GM19099 (cell line): ENCODE data around the gene CYS1.

Experiments
- POLR2A ChIP-seq: IDR thresholded peaks from 3 replicates; pipeline ENCODE4 v1.6.1; 2011; ENCODE audit warnings: low read depth; ENCODE audit not compliant: insufficient read length; ENCODE audit errors: extremely low read depth

Gene CYS1

GRCh38 chr2:10047616-10048500 is 32.4 kb downstream of the CYS1 start:
- TF ChIP-seq POLR2A = no peak

GRCh38 chr2:10046931-10047330 is 33.3 kb downstream of the CYS1 start:
- no peak for TF ChIP-seq POLR2A

DNA sequence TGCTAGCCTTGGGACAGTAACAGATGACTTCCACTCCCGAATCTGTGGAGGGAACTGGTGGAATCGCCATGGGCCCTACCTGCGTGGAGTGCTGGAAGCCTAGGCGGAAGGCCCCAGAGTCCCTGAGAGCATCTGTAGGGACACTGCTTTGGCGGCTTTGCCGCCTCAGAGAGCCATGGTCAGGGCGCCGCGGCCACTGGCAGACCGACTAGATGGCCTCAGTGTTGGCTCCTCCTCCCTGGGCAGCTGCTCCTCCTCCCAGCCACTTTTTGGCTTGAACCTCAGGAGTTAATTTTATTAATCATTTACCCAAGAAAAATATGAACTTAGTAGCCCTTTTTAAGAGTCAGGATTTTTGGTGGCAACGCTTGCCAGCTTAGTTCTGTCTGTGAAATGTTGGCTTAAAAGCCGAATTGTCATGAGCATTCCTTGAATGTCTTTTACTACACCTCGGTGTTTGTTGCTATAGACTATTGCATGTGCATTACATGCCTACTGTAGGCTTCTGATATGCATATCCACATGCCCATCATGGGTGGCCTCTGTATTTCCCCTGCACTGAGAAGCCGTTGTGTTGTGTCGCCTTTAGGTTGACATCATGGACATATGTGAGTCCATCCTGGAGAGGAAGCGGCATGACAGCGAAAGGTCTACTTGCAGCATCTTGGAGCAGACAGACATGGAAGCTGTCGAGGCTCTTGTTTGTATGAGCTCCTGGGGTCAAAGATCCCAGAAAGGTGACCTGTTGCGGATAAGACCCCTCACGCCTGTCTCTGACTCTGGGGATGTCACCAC is 34.5 kb downstream of the CYS1 start:
- no peak for TF ChIP-seq POLR2A

DNA sequence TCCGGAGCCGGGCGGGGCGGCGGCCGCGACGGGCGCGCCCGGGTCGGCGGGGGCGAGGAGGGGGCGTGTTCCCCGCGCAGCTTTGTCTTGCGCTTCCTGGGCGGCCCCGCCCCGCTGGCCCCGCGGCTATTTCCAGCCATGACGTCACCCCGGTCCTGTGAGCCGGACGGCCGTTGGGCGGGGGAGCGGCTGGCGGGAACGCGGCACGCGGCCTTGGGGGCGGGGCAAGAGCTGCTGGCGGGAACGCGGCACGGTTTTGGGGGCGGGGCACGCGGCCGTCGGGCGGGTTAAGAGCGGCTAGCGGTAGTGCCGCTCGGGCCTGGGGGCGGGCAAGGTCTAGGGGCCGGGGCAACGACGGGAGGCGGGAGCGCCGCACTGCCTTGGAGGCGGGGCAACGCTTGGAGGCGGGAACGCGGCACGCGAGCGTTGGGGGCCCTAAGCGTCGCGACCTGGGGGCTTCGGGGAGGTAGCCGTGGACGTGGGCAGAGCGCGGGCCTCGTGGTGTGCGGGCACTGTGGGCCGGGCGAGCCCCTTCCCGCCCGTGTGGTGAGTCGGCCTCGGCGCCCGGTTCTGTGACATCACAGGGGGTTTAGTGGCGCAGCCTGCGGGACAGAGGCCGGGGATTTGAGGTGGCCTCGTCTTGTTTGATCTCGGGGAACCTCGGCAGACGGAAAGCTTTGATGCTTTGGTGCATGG is 36.2 kb downstream of the CYS1 start:
- TF ChIP-seq POLR2A = no peak

DNA sequence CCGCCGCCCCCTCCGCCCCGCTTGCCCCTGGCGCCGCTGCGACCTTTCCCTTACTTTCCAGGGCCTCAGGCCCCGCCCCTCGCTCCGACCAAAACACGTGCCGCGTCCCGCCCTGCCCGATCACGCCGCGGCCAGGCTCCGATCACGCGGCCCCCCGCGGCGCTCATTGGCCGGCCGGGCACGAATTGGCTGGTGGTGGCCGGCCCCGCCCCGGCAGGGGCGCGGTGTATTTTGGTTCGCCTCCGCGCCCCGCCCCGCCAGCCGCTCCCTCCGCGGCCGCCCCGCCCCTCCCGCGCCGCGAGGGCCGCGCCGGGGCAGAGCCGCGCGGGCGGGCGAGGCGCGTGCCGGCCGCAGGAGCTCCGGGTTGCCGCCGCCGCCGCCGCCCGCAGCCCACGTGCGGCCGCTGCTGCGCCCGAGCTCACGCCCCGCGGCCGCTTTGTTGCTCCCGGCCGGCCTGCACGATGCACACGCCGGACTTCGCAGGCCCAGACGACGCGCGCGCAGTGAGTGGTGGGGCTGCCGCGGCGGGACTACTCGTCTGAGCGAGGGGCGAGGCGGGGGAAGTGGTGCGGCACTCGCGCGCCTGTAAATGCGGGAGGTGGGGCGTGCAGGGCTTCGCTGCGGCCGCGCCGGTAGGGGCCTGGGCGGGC is 36.8 kb downstream of the CYS1 start, which contains the start of gene KLF11:
TSS of gene KLF11 (plus strand) at position 295 of the 650 bp plus-strand sequence. CDS start at position 462, 167 bp downstream.
- TF ChIP-seq POLR2A = no peak

DNA sequence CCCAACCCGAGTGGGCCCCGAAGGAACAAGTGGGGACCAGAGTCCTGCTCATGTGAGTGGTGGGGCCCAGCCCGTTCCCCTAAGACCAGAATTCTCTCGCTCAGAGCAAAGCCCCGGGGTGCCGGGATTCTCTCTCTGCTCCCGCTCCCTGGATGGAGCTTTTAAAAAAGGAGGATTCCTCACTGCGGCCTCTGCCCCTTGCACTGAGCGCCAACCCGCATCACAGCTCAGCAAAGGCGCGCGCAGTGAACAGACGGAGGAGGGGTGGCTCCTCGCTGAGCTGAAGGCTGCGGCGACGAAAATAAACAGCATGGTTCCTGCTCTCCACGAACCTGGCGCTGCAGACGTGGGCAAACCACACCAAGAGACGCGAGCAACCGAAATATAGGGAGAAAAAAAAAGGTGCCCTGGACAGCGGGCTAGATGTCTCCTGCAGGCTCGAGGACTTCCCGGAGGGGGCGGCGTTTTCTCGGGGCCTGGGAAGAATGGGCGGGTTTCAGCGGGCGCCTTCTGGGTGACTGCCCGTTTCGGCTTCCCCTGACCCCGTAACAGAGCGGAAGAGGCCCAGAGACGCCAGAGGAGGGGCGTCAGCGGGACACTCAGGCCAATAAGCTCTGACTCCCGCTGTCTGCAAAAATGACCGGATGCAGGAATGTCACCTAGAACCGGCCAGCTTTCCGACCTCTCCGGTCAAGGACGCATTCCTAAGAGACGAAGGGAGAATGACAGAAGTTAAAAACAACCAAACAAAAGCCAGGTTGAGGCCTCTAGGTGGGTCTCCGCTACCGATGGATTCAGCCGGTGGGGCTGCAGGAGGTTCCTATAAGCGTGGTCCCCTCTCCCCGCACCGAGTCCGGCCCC is 37.7 kb downstream of the CYS1 start:
- TF ChIP-seq POLR2A = no peak

DNA sequence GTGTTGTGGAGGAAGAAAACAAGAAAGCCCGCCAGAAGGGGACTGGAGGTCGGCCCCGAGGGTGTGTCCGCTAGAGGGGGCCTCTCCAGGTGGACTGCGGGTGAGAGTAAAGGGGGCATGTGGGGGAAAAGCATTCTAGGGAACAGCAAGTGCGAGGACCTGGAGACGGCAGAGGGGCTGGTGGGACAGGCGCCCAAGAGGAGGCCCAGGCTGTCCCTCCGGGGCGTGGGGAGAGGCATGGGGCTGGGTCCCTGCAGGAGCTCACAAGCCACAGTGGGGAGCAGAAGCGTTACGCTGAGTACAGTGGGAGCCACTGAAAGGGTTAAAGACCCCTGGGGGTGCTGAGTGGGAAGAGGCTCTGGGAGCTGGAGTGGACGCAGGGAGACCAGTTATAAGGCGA is 38.5 kb downstream of the CYS1 start:
- TF ChIP-seq POLR2A = no peak

- TF ChIP-seq POLR2A = no peak
Observed at GRCh38 chr2:10039658-10040410, 40.4 kb downstream of the CYS1 start.

DNA sequence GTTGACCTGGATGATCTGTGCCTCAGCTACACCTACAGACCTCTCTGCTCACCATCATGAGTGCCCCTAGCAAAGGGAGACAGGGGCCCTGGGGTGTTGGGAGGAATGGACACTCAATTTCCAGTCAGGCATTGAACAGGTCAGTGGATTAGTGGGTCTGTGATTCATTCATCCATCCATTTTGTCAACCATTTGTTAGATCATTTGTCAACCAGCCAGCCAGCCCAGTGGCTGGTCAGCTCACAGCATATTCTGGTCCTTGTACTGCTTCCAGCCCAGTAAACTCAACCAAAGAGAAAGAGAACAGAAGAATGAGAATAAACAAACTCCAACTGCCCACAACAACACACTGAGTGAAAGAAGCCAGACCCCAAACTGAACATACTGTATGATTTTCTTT is 41.5 kb downstream of the CYS1 start:
- no peak for TF ChIP-seq POLR2A

DNA sequence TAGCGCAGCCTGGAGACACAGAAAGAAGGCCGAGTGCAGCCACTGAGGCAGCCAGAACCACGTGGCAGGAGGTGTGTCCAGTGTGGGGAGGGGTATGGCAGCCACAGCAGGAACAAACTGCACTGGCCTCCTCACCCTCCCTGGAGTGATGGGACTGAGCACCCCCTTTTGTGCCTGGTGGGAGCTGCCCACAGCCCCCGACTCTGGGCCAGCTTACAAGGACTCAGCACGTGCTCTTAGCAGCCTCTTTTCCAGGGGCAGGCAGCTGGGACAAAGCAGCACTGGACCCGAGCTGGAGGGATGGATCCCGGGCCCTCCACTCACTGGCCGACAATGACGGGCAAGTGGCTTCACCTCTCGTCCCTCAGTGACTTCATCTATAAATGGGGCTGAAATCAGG is 42.1 kb downstream of the CYS1 start:
- no peak for TF ChIP-seq POLR2A

DNA sequence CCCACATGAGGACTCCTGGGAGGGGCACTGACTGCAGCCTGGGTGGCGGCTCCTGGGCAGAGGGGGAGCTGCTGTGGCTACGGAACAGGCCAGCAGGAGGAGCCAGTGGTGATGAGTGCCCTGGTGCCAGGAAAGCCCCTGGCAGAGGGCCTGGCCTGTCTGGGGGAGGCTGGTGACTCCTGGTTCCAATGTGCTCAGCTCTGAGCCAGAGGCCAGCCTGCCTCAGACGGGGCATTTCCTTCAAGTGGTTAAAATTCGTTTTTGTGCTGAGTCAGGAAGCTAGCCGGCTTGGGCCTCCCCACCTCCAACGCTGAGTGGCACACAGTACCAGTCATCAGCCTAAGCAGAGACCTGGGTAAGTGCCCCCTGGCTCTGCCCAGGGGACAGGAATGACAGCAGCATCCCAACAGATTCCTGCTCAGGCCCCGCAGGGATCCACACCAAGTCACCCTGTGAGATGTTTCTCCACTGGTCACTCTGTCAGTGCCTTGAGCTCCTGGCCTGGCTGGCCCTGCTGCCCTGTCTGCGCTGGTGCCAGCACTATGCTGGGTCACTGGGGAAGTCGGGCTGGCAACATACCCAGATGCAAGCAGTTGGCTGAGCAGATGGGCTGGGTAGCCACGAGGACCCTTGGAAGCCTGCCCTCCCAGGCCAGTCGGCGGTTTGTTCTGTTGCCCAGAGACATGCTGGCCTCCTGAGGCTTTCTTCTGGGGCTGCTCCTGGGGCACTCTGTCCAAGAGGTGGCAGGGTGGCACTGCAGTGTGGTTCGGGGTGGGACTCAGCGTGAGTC is 43.9 kb downstream of the CYS1 start:
- TF ChIP-seq POLR2A = no peak

GRCh38 chr2:10035633-10036032 is 44.6 kb downstream of the CYS1 start:
- TF ChIP-seq POLR2A = no peak
